Measurements from ENCODE around the gene CPEB4.

Gene CPEB4

DNA sequence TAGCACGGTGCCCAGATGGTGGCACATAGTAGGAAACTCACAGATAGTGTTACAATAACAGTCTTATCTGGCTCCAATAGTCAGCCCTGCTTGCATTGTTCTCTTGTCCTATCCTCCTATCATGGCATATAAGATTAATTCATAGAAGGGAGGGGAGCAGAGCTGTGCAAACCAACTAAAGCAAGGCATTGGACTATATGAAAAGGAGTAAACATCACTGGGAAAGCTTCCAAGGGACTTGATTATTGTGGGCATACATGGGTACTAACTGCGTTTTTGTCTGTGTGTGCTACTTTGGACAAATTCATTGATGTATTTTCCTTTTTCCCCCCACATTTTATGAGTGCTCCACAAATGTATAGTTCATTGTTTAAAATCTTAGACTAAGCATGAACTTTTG is 57.0 kb downstream of the CPEB4 start:
- DNase-seq (ENCODE audit: low spot score), result no peak

- no peak for DNase-seq (ENCODE audit: low spot score)
Measured at GRCh38 chr5:173946323-173946722, 58.2 kb downstream of the CPEB4 start.

DNA sequence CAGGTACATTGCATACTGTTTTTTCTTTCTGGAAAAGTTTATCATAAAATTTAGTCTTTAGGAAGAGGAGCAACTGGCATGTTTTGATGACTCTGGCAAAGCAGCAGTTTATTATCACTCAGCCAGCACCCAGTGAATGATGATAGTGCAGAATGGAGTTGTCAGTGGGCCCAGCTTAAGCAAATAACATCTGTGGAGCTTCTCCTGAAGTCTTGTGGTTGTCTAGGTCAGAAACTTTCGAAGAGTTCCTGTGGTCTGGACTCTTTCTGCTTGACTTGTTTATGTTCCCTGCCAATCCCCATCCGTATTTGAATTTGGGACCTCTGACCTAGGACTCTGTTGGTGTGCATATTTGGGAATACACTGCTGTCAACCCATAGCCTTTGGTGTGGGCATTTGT is 62.7 kb downstream of the CPEB4 start:
- no peak for DNase-seq (ENCODE audit: low spot score)

DNA sequence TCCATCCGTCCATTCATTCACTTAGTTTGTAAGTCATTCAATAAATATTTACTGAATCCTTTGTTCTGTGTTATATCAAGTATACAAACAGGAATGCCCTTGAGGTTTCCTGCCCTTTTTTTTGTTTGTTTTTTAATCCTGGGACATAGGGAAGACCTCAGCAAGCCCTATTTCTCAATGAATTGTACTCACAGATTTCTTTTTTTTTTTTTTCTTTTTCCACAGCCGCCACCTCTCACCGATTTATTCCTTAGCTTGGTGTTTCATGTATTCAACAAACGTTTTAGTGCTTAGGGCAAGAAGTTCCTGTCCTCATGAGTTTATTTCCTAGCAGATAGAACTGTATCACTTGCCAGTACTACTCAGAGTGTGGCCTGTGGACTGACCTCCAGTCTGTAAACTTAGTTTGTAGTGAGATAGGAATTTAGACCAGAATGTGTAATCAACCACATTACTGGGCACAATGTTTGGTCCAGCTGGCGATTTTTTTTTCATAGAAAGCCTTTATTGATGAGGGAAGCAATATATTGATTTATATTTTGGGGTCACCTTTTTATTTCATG is 65.5 kb downstream of the CPEB4 start:
- no peak for DNase-seq (ENCODE audit: low spot score)

DNA sequence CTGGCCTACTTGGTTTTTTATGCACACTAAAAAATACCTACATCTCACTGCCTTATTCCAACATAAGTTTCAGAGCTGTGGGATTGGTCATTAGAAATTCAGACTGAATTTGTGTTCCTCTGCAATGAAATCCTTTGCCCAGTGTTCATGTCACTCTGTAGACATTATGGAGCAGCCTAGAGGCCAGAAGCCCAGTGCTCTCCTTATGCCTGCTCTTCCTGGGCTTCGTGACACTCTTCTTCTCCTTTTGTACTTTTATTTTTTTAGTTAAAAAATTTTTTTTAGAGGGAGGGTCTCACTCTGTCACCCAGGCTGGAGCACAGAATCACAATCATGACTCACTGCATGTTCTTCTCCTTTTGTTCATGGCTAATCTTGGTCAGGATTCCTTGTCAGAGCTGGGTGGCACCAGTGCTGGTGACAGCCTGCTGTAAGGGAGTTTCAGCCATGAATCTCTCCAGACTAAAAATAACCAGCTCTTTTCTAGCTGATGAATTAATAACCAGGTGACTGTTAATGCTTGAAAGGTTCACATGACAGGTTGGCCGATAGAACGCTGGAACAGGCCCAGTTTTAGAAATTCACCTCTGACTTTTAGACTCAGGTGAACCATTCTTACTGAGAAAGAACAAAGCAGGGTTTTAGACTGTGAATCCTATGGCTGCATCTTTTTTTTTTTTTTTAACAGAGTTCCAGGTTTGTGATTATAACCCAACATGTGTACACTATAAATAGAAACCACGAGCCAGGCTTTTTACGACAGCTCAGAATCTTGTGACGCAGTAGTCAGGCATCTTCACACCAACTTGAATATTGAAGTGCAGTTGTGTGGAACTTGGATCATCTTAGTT is 66.7 kb downstream of the CPEB4 start:
- no peak for DNase-seq (ENCODE audit: low spot score)

DNA sequence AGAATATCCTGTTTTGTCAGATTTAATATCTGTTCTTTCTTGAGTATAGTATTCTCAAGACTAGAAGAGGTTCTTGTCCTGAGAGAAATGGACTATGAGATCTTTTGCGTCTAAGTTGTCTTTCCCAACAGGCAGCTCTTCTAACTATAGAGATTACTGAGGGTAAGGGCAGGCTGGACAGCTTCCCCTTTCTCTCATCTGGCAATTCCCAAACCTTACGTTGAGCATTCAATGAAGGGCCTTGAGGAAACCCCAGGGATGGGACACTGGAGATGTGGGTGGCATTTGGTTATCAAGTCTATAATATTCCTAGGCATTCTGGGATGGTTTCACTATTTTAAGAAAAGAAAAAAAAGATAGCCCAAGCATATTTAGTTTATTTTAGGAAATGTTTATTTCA is 72.8 kb downstream of the CPEB4 start:
- DNase-seq (ENCODE audit: low spot score), result no peak

DNA sequence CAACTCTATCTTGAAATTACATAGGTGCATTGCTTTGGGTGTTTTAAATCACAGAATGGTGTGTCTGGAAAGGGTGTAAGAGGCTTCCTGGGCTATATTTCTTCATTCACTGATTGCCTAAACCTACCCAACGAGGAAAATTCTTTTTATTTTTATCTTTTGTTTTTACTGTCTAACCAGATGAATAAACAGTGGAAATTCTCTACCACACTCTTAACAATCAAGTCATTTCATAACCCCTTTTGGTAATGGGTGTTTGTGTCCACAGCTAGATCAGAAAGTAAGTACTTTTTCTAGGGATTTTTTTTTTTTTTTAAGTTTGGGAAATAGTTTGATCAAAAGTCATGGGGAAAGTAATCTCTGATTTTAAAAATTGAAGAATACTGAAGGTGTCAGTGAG is 73.3 kb downstream of the CPEB4 start:
- DNase-seq (ENCODE audit: low spot score), result no peak

- no peak for DNase-seq (ENCODE audit: low spot score)
Measured at GRCh38 chr5:173962436-173962972, 74.4 kb downstream of the CPEB4 start.

GRCh38 chr5:173963182-173963838 is 75.2 kb downstream of the CPEB4 start:
- no peak for DNase-seq (ENCODE audit: low spot score)

DNA sequence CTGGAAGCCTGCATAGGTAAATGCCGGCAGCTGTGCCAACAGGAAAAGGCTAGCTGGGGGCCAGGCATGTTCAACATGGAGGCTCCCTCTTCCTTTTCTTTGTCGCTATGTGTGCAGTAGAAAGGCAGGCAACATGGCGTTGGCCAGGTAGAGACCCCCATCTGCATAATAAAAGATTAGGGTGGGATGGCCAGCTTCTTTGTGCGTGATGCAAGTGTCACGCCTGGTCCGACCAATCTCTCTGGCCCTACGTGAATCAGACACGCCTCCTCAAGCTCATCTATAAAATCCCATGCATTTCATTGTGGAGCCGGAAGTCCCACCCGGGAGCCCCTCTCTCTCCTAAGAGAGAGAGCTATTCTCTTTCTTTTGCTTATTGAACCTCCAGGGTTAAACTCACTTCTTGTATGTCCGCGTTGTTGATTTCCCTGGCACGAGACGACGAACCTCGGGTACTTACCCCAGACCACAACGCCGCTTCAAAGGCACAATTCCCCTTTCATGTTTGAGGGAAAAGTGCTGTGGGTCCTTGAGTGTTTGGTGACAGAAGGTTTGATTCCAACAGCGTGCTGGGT is 75.8 kb downstream of the CPEB4 start:
- DNase-seq (ENCODE audit: low spot score), result no peak

GRCh38 chr5:173964506-173964905 is 76.4 kb downstream of the CPEB4 start:
- DNase-seq (ENCODE audit: low spot score), result no peak

DNA sequence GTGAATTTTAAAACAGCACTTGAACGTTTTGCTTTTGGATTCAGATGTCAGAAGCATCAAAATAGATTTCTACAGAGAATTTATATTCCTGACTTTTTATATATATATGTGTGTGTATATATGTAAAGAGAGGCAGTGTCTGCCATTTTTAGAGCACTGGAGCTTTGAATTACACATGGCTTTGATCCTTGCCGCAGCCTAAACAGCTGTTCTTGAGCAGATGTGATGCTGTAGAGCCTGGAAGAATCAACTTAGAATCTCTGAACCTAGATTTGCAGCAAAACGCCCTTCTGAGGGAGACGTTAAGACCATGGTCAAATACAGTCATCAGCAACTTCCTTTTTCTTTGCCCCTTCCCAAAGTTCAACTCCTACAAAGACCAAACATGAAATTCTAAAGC is 79.1 kb downstream of the CPEB4 start:
- DNase-seq (ENCODE audit: low spot score), result no peak

DNA sequence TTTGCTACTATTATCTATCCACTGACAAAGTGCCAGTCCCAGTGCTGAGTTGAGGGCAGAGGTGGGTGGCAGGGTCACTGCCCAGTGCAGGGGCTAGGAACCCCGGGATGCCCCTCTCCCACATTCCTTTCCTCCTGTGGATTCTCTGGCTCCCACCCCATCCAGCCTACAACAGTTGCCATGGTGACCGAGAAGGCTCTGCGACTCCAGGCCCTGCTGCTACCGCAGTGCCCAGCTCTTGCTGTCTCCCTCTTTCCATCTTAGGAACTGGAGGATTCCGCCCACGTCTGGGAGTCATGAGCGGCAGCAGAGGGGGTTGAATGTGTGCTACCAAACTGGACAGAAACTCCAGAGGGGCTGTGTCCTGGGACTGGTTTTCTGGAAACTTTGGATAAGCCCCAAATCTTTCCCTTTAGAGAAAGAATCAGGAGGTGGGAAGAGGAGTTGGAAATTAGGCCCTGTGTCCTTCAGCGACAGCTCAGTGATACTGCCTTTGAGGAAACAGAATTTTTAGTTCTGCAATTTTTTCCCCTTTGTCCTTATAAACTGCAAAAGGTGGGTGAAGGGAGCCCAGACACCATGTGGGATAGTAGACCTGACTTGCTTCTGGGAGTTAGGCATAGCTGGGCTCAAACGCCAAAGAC is 80.1 kb downstream of the CPEB4 start:
- no peak for DNase-seq (ENCODE audit: low spot score)

DNA sequence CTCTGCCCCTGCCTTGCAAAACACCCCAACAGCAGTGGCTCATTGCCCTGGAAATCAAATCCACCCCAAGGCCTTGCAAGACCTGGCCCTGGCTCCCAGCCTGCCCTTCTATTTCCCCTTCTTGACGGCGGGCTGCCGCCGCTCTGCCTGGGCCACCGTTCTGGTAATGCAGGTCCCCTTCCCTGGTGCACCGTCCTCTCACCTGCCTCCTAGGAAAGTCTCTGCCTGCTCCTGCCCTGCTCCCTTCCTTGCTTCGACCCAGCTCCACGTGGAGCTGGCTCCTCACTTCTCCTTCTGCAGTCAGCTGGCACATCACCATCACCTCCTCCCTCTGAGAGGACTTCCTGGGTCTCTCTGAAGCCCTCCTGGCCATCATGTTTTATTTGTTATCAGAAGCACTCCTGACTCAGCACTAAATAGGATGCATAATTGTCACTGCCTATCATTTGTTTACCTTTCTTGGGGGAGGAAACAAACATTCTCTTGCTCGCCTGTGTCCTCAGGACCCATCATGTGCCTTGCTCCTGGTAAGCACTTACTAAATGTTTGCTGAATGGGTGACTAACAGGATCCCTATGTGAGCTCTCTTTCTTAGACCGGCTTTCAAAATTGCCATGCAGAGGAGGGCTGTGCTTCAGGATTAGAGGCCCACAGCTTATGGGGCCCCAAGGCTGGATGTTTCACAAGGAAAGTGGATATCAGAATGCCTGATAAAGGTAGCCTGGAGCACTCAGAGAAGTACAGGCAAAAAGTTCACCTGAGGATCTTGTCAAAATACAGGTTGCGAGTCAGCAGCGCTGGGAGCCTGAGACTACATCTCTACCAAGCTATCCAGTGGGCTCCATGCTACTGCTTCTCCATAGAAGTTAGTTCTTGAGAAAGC is 81.3 kb downstream of the CPEB4 start:
- DNase-seq (ENCODE audit: low spot score), result peak; percentile 71

- DNase-seq (ENCODE audit: low spot score), result no peak
Measured at GRCh38 chr5:173970878-173971650, 82.9 kb downstream of the CPEB4 start.

GRCh38 chr5:173971681-173972345 is 83.7 kb downstream of the CPEB4 start:
- DNase-seq (ENCODE audit: low spot score), result no peak

DNA sequence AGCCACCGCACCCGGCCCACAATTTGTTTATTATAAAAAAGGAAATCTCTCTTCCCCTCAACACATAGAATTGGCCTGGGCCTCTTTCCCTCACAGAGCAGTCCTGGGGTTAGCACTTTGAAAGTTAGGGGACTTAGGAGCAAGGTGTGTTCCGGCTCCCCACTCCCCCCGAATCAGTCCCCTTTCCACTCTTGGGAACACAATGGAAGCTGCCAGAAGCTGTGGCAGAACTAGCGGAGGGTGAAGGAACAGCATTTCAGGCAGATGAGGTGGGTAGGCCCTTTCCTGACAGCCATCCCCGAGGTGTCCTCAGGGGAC is 84.4 kb downstream of the CPEB4 start:
- no peak for DNase-seq (ENCODE audit: low spot score)

- peak; percentile 83 for DNase-seq (ENCODE audit: low spot score)
Measured at GRCh38 chr5:173972925-173973615, 84.9 kb downstream of the CPEB4 start.

DNA sequence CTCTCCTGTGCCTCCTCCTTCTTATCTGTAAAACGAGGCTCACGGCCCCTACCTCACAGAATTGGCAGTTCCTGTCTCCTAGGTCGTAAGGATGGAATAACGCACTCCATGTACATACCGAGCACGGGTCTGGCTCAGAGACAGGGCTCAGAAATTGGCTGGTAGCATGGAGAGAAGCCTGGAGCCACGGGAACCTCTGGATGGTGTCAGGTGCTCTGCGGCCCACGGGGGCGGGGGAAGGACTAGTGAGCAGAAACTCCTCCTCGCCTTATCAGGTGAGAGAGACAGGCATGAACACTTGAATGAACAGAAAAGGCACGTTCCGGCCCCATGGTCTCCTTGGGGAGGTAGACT is 85.4 kb downstream of the CPEB4 start:
- DNase-seq (ENCODE audit: low spot score), result peak; percentile 49

Measured in HuH-7.5 (cell line).